Neuron (in vitro differentiated cells): Measurements from ENCODE around the gene DNAH3.
"Not testable (repeated sequence)": the region's sequence is repeated elsewhere in the genome, so short reads cannot be mapped to it uniquely, and the experiment has no call there.

Experiments
- H2AFZ ChIP-seq: one replicate; pipeline ENCODE4 v1.6.1; 2013; ENCODE audit warnings: low read depth, mild to moderate bottlenecking, inconsistent platforms, low read length, moderate library complexity
- H3K27me3 ChIP-seq: one replicate; pipeline ENCODE4 v1.6.1; 2013; ENCODE audit warnings: low read length; ENCODE audit not compliant: insufficient read depth
- H3K36me3 ChIP-seq: one replicate; pipeline ENCODE4 v1.6.1; 2013; ENCODE audit warnings: low read length; ENCODE audit not compliant: insufficient read depth
- H3K4me1 ChIP-seq: one replicate; pipeline ENCODE4 v1.6.1; 2013; ENCODE audit warnings: low read length; ENCODE audit not compliant: insufficient read depth
- H3K4me3 ChIP-seq: 2 replicates; pipeline ENCODE4 v1.5.1; 2013; ENCODE audit warnings: mild to moderate bottlenecking, low read length, moderate library complexity
- H3K9me3 ChIP-seq: one replicate; pipeline ENCODE4 v1.6.1; 2013; ENCODE audit warnings: low read length

DNAH3 gene

DNA sequence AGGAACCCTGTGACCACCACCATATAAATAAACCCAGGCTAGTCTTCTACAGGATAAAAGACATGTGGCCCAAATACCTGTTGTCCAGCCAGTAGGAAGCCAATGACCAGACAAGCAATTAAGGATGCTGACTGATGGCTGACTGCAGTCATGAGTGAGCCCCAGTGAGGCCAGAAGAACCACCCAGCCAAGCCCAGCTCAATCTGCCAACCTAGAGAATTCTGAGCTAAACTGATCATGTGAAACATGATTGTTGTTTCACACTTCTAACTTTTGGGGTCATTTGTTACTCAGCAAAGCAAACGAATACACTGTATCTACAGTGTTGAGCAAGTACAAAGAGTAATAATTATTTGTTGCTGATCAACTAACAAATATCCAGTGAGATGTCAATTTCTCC, 86.4 kb downstream of the DNAH3 start:
- no peak overlapping the region for H3K4me3 ChIP-seq
- H3K4me1 ChIP-seq = no peaks in the 10 kb centered on the region

DNA sequence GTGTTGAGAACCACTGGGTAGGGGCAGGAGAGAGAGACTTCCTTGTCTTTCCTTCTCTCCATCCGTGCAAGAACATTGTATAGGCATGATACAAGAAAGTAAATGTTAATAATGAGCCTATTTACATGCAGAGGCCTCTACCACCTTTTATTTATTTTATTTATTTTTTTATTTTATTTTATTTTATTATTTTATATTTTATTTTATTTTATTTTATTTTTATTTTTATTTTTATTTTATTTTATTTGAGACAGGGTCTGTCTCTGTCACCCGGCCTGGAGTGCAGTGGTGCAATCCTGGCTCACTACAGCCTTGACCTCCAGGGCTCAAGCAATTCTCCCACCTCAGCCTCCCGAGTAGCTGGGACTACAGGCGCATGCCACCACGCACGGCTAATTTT, 87.3 kb downstream of the DNAH3 start:
- H3K9me3 ChIP-seq, H3K4me3 ChIP-seq, H3K36me3 ChIP-seq: not testable (repeated sequence)

More for the DNA sequence above, 86.4 kb downstream of the DNAH3 start:
- no peaks in the 10 kb centered on the region for H3K36me3 ChIP-seq
- H3K9me3 ChIP-seq = no peaks in the 10 kb centered on the region
- H2AFZ ChIP-seq = no peak overlapping the region
- no peaks in the 10 kb centered on the region for H3K27me3 ChIP-seq

DNA sequence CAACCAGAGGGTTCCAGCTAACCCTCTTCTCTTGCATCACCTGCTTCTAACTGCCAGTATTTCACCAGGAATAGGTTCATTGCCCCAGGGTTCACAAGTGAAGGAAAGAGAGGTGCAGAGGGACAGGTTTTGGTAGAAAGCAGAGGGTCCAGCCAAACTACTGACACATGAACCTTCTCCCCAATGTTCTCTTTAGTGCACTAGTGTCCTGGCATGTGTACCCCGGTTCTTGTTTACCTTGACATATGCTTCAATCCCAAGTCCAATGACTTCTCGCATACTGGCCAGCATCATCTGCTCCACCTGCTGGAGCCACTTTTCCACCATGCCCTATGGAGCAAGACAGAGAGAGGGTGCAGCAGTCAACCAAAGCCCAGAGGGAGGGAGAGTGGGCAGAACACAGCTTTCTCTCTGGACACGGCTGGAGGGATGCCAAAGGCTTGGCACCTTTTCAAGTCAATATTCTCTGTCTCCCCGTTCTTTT, 90.6 kb downstream of the DNAH3 start:
- no peaks in the 10 kb centered on the region for H3K27me3 ChIP-seq
- H3K4me3 ChIP-seq = no peak overlapping the region
- no peak overlapping the region for H2AFZ ChIP-seq
- H3K36me3 ChIP-seq = no peaks in the 10 kb centered on the region
- no peaks in the 10 kb centered on the region for H3K4me1 ChIP-seq
- no peaks in the 10 kb centered on the region for H3K9me3 ChIP-seq

More for the DNA sequence above, 87.3 kb downstream of the DNAH3 start:
- H2AFZ ChIP-seq, H3K27me3 ChIP-seq, H3K4me1 ChIP-seq: not testable (repeated sequence)

DNA sequence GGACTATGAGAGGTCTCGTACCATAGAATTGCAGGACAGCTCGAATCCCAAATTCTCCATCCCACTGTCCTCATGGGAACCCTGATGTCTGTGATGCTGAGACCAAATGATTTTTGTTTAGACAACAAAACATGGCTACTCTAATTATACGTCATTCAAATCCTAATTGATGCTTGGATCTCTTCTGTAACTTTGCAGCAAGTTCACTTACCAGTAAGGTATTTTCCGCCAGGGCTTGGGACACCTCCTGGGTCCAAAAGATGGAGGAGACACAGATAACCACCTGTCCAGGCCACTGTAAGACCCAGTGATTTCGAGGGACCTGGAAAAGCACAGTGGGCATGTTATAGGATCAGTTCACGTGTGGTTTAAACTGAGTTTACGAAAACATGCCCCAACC, 92.8 kb downstream of the DNAH3 start:
- H3K4me3 ChIP-seq = no peak overlapping the region
- no peaks in the 10 kb centered on the region for H3K9me3 ChIP-seq
- no peaks in the 10 kb centered on the region for H3K36me3 ChIP-seq
- H2AFZ ChIP-seq = no peak overlapping the region
- no peaks in the 10 kb centered on the region for H3K27me3 ChIP-seq
- no peaks in the 10 kb centered on the region for H3K4me1 ChIP-seq

DNA sequence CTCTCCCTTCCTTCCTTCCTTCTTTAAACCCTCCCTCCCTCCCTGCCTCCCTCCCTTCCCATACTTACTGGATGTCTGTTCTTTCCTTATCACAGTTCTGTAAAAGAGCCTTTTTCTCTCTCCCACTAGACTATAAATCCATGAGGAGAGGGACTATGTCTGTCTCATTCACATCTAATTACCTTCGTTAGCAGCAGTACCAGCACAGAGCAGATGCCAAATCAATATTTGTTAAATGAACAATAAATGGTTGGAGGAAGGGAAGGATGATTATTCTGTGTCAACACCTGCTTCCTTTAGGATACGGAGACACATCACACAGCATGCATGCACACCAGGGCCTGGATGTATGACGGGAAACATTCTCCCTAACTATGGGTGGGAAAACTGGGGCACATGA, 94.2 kb downstream of the DNAH3 start:
- Histone ChIP-seq H3K4me1 (no peaks in the 10 kb centered on the region), H3K4me3 (no peak overlapping the region), H3K27me3 (no peaks in the 10 kb centered on the region), H2AFZ (no peak overlapping the region), H3K36me3 (no peaks in the 10 kb centered on the region), H3K9me3 (no peaks in the 10 kb centered on the region)

DNA sequence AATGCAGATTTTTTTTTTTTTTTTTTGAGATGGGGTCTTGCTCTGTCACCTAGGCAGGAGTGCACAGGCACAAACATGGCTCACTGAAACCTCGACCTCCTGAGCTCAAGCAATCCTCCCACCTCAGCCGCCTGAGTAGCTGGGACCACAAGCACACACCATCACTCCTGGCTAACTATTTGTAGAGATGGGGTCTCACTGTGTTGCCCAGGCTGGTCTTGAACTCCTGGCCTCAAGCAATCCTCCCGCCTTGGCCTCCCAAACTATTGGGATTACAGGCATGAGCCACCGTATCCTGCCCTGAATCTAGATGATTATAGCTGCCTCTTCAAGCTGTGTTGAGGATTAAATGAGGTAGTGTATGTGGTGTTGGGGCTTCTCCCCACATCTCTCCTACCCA, 94.9 kb downstream of the DNAH3 start:
- not testable (repeated sequence) for H3K4me3 ChIP-seq, H3K36me3 ChIP-seq, H3K27me3 ChIP-seq, H3K9me3 ChIP-seq, H2AFZ ChIP-seq, H3K4me1 ChIP-seq

DNA sequence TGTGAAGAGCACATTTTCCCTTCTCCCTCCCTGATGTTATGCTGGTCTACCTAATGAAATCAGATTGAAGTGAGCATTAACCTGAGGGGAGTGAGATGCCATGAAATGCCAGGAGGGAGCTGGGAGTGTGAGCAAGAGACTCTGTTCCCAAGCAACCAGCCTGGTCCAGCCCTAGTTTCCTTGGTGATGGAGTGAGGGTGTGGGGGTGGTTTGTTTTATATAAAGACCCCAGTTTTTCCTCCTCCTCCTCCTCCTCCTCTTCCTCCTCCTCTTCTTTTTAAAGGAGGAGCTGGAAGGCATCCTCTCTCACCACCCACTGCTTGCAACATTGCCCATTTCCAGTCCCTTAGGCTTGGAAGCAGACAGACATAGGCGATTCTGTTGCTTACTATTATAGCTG, 97.1 kb downstream of the DNAH3 start:
- no peaks in the 10 kb centered on the region for H3K4me1 ChIP-seq
- no peak overlapping the region for H3K4me3 ChIP-seq
- no peaks in the 10 kb centered on the region for H3K27me3 ChIP-seq
- H2AFZ ChIP-seq = no peak overlapping the region
- H3K9me3 ChIP-seq = no peaks in the 10 kb centered on the region
- no peaks in the 10 kb centered on the region for H3K36me3 ChIP-seq

DNA sequence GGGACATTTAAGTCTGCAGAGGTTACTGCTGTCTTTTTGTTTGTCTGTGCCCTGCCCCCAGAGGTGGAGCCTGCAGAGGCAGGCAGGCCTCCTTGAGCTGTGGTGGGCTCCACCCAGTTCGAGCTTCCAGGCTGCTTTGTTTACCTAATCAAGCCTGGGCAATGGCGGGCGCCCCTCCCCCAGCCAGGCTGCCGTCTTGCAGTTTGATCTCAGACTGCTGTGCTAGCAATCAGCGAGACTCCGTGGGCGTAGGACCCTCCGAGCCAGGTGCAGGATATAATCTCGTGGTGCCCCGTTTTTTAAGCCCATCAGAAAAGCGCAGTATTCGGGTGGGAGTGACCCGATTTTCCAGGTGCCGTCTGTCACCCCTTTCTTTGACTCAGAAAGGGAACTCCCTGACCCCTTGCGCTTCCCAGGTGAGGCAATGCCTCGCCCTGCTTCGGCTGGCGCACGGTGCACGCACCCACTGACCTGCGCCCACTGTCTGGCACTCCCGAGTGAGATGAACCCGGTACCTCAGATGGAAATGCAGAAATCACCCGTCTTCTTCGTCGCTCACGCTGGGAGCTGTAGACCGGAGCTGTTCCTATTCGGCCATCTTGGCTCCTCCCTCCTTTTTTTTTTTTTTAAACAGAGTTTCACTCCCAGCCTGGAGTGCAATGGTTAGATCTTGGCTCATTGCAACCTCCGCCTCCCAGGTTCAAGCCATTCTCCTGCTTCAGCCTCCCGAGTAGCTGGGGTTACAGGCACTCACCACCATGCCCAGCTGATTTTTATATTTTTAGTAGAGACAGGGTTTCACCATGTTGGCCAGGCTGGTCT, 102.3 kb downstream of the DNAH3 start:
- not testable (repeated sequence) for H3K27me3 ChIP-seq, H3K36me3 ChIP-seq, H3K9me3 ChIP-seq, H3K4me3 ChIP-seq, H2AFZ ChIP-seq, H3K4me1 ChIP-seq

DNA sequence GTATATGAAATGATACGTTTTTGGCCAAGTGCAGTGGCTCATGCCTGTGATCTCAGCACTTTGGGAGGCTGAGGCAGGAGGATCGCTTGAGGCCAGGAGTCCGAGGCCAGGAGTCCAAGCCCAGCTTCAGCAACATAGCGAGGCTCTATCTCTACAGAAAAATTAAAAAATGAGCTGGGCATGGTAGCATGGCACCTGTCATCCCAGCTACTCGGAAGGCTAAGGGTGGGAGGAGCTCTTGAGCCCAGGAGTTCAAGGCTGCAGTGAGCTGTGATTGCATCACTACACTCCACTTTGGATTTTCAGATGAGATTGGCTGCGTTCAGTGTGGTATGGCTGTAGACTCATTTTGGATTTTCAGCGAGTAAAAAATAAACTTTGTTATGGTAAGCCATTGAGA, 112.4 kb downstream of the DNAH3 start:
- no peaks in the 10 kb centered on the region for H3K36me3 ChIP-seq
- H3K4me3 ChIP-seq = no peak overlapping the region
- H3K27me3 ChIP-seq = no peaks in the 10 kb centered on the region
- H3K9me3 ChIP-seq = no peaks in the 10 kb centered on the region
- no peak overlapping the region for H2AFZ ChIP-seq
- no peaks in the 10 kb centered on the region for H3K4me1 ChIP-seq

DNA sequence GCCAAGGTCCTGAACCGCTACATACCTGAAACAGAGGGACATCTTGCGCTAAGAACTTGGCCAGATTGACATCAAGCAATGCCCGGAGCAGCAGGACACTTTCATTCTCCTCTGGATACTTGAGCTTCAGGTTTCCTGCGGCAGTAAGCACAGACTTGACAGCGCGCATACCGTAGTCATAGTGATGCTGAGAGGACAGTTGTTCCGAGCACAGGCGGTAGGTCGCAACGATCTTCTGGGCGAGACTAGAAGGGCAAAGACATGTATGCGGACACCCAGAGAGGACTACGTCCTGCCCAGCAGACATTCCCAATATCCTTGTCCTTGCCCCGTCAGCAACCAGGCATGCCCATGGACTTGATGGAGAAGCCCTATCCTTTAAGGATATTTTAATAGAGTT, 112.9 kb downstream of the DNAH3 start:
- Histone ChIP-seq H3K4me1 (no peaks in the 10 kb centered on the region), H2AFZ (no peak overlapping the region), H3K36me3 (no peaks in the 10 kb centered on the region), H3K27me3 (no peaks in the 10 kb centered on the region), H3K4me3 (no peak overlapping the region), H3K9me3 (no peaks in the 10 kb centered on the region)

DNA sequence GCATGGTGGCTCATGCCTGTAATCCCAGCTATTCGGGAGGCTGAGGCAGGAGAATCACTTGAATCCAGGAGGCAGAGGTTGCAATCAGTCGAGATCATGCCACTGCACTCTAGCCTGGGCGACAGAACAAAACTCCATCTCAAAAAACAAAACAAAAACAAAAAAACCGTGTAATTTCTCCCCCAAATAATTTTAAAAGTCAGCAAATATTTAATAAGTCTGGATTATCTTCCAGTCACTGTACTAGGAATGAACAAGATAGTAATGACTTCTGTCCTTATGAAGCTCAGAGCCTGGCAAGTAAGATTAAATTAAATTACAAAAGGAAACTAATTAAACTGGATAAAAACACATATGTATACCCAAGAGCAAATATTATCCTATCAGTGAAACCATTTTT, 113.5 kb downstream of the DNAH3 start:
- Histone ChIP-seq H3K9me3 (no peaks in the 10 kb centered on the region), H3K4me1 (no peaks in the 10 kb centered on the region), H2AFZ (no peak overlapping the region), H3K27me3 (no peaks in the 10 kb centered on the region), H3K36me3 (no peaks in the 10 kb centered on the region), H3K4me3 (no peak overlapping the region)

DNA sequence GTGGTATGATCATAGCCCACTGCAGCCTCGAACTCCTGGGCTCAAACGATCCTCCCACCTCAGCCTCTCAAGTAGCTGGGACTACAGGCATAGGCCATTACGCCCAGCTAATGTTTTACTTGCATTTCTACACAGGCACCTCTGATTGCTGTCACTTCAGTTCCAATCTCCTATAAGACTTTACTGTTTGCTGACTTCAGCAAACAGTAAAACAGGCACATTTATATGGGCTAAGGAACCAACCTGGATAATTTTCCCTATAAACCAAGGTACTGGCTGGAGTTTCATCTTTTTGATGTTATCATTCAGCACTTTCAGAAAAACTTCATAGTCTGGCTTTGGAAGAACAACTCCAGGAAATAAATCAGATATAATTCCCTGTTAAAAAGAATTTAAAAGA, 114.2 kb downstream of the DNAH3 start:
- Histone ChIP-seq H3K4me1 (no peaks in the 10 kb centered on the region), H3K36me3 (no peaks in the 10 kb centered on the region), H3K27me3 (no peaks in the 10 kb centered on the region), H2AFZ (no peak overlapping the region), H3K9me3 (no peaks in the 10 kb centered on the region), H3K4me3 (no peak overlapping the region)

DNA sequence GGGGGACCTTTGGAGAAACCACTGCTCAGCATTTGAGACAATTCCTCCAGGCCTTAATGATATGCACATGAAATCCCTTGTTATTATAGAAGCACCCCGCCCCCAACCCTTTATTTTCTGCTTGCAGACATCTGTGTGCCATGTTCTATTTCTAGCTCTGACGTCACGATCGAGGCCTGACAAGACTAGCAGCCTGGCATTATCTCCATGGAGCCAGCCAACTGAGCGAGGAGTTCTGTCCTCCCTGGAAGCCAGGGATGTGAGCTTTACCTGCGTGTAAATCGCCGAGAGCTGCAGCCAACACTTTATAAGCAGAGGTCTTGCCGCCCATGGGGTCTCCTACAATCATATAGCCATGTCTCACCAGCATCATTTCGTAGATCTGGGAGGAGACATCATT, 116.9 kb downstream of the DNAH3 start:
- Histone ChIP-seq H3K36me3 (no peaks in the 10 kb centered on the region), H3K4me1 (no peaks in the 10 kb centered on the region), H3K9me3 (no peaks in the 10 kb centered on the region), H2AFZ (no peak overlapping the region), H3K4me3 (no peak overlapping the region), H3K27me3 (no peaks in the 10 kb centered on the region)

DNA sequence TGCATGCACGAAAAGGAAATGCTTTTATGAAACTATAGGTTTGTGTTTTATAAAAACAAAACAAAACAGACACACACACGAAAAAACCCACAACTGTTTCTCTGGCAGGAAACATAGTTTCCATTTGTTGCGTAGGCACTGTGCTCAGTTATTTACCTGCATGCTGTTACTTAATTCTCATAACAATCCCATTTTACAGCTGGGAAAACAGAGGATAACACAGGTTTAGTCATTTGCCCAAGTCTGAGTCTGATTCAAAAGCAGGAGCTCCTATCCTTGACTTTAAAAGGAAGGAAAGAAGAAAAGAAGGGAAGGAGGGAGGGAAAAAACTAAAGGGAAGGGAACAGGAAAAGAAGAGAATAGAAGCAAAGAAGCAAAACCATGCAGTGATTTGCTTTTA, 117.4 kb downstream of the DNAH3 start:
- Histone ChIP-seq H3K4me3 (no peak overlapping the region), H3K4me1 (no peaks in the 10 kb centered on the region), H3K27me3 (no peaks in the 10 kb centered on the region), H2AFZ (no peak overlapping the region), H3K9me3 (no peaks in the 10 kb centered on the region), H3K36me3 (no peaks in the 10 kb centered on the region)
